K562 (cell line): ENCODE results near the gene KIFC3. TPM values are rescaled to one million over a fixed set of nuclear protein-coding genes. Genes with fewer than 3 reads are reported as not detected.
A peak's percentile ranks its signal among the peaks of the same experiment; 100 is the strongest.

ENCODE experiments used
- ARID1B ChIP-seq: fragments of 450-650 bp; IDR thresholded peaks from 2 replicates; pipeline ENCODE4 v1.6.1; 2016; ENCODE audit warnings: antibody characterized with exemption, mild to moderate bottlenecking, inconsistent platforms
- CBX1 ChIP-seq: sonication (generic); IDR thresholded peaks from 2 replicates; pipeline ENCODE4 v1.6.1; 2016; ENCODE audit warnings: antibody characterized with exemption, low read depth, mild to moderate bottlenecking
- HMGN3 ChIP-seq: IDR thresholded peaks from 2 replicates; pipeline ENCODE4 v1.6.1; 2011; ENCODE audit warnings: borderline replicate concordance, low read depth, mild to moderate bottlenecking, mixed read lengths, low read length; ENCODE audit not compliant: insufficient read length; ENCODE audit errors: extremely low read depth
- HNRNPK ChIP-seq: fragments of 200-400 bp; formaldehyde crosslinking; IDR thresholded peaks from one replicate; pipeline ENCODE4 v1.6.1; 2018; ENCODE audit warnings: mild to moderate bottlenecking, low read depth, low read length; ENCODE audit not compliant: poor library complexity, severe bottlenecking
- KAT7 ChIP-seq: sonication (generic); formaldehyde crosslinking; IDR thresholded peaks from 2 replicates; pipeline ENCODE4 v1.8.0; 2022; ENCODE audit warnings: missing genetic modification reagents, mild to moderate bottlenecking, borderline replicate concordance
- NFXL1 ChIP-seq: fragments of 450-650 bp; formaldehyde crosslinking; IDR thresholded peaks from 2 replicates; pipeline ENCODE4 v1.4.0; 2021; ENCODE audit warnings: mild to moderate bottlenecking
- RUNX1 ChIP-seq: sonication (generic); IDR thresholded peaks from 2 replicates; pipeline ENCODE4 v1.6.1; 2016; ENCODE audit warnings: antibody characterized with exemption, low read depth
- SNIP1 ChIP-seq: fragments of 450-650 bp; IDR thresholded peaks from 2 replicates; pipeline ENCODE4 v1.7.1; 2017; ENCODE audit warnings: low read depth, mild to moderate bottlenecking
- ZKSCAN8 ChIP-seq: fragments of 200-800 bp; sonication (Bioruptor generic); IDR thresholded peaks from 2 replicates; pipeline ENCODE4 v1.6.1; 2016; ENCODE audit warnings: missing genetic modification characterization, missing compliant biosample characterization
- polyA plus RNA-seq, 8 experiments: library from polyadenylated mRNA; depleted of rRNA in 4 of 8; stranded (reverse) in 5 of 8; unstranded in 3 of 8; fragments of >200 nt; fragmentation: Nextera tagmentation in 2 of 8; fragmentation: Illumina TruSeq in 1 of 8; extraction: Ambion mirVana in 2 of 8; extraction: Trizol in 1 of 8; gene quantifications; 2 replicates each; pipeline versions ENCODE4 v1.2.1 to v1.2.3, GENCODE V29; 2011 to 2014; ENCODE audit warnings: inconsistent platforms in 1 of 8, missing spikeins in 1 of 8
- total RNA-seq, 7 experiments: library from RNA; depleted of rRNA in 6 of 7; stranded (reverse); fragments of >200 nt in 6 of 7; fragmentation: Illumina TruSeq in 2 of 7; extraction: Trizol in 2 of 7; gene quantifications; 2 replicates each; pipeline versions ENCODE4 v1.2.1 to v1.2.3, GENCODE V29; 2011 to 2021; ENCODE audit warnings: low replicate concordance in 1 of 7
- TF ChIP-seq, protein P1 (sequence below): fragments of 450-650 bp; IDR thresholded peaks from 2 replicates; pipeline ENCODE4 v1.6.1; 2016; ENCODE audit warnings: low read depth
- TF ChIP-seq, protein P2 (sequence below): fragments of 250-450 bp; sonication (Bioruptor Pico); IDR thresholded peaks from 2 replicates; pipeline ENCODE4 v1.8.0; 2021; ENCODE audit warnings: borderline replicate concordance, mild to moderate bottlenecking, moderate library complexity; ENCODE audit not compliant: poor library complexity, severe bottlenecking
- TF ChIP-seq, protein P3 (sequence below): sonication (generic); formaldehyde crosslinking; IDR thresholded peaks from 2 replicates; pipeline ENCODE4 v1.4.0; 2020; ENCODE audit warnings: mild to moderate bottlenecking, missing genetic modification reagents
- TF ChIP-seq, protein P4 (sequence below): fragments of 450-650 bp; formaldehyde crosslinking; IDR thresholded peaks from 2 replicates; pipeline ENCODE4 v1.4.0; 2020; ENCODE audit warnings: mild to moderate bottlenecking, mixed read lengths

Gene KIFC3
- total and polyA plus RNA-seq, 9 of the 15 experiments (the other 6 are each of a cell fraction or from before 2014, with no cell fraction given), result 0.23 to 105 (median 26.2) TPM

DNA sequence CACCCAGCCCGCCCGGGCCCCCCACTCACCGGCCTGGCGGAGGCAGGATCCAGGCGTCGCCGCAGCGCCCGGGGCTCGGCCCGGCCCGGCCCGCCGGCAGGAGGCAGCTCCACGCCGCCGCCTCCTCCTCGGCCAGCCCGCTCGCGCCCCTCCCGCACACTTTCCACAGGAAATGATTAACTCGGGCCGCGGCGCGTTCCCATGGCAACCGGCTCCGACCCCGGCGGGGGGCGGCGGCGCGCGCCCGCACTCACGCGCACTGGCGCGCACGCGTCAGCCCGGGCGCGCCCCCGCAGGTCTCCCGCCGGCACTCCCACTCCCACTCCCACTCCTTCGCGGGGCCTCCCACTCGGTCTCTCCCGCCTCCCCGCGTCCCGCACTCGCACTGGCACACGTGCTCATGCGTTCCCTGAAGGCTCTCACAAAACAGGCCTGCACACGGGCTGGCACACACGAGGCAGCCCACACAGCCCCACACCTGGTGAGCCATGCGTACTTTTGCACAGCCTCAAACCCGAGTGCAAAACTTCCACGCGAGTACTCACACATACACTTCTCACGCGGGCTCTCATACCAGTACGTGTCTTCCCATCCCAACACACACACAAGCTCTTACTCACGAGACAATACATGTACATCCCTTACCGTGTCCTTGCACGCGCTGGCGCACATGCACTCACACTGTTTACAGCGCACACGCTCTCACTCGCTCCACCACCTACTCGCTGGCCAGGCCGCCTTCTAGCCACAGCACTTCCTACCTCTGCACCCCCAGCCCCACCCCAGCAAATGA is at the start of gene KIFC3 (continued):
- TF ChIP-seq, protein P1, sequence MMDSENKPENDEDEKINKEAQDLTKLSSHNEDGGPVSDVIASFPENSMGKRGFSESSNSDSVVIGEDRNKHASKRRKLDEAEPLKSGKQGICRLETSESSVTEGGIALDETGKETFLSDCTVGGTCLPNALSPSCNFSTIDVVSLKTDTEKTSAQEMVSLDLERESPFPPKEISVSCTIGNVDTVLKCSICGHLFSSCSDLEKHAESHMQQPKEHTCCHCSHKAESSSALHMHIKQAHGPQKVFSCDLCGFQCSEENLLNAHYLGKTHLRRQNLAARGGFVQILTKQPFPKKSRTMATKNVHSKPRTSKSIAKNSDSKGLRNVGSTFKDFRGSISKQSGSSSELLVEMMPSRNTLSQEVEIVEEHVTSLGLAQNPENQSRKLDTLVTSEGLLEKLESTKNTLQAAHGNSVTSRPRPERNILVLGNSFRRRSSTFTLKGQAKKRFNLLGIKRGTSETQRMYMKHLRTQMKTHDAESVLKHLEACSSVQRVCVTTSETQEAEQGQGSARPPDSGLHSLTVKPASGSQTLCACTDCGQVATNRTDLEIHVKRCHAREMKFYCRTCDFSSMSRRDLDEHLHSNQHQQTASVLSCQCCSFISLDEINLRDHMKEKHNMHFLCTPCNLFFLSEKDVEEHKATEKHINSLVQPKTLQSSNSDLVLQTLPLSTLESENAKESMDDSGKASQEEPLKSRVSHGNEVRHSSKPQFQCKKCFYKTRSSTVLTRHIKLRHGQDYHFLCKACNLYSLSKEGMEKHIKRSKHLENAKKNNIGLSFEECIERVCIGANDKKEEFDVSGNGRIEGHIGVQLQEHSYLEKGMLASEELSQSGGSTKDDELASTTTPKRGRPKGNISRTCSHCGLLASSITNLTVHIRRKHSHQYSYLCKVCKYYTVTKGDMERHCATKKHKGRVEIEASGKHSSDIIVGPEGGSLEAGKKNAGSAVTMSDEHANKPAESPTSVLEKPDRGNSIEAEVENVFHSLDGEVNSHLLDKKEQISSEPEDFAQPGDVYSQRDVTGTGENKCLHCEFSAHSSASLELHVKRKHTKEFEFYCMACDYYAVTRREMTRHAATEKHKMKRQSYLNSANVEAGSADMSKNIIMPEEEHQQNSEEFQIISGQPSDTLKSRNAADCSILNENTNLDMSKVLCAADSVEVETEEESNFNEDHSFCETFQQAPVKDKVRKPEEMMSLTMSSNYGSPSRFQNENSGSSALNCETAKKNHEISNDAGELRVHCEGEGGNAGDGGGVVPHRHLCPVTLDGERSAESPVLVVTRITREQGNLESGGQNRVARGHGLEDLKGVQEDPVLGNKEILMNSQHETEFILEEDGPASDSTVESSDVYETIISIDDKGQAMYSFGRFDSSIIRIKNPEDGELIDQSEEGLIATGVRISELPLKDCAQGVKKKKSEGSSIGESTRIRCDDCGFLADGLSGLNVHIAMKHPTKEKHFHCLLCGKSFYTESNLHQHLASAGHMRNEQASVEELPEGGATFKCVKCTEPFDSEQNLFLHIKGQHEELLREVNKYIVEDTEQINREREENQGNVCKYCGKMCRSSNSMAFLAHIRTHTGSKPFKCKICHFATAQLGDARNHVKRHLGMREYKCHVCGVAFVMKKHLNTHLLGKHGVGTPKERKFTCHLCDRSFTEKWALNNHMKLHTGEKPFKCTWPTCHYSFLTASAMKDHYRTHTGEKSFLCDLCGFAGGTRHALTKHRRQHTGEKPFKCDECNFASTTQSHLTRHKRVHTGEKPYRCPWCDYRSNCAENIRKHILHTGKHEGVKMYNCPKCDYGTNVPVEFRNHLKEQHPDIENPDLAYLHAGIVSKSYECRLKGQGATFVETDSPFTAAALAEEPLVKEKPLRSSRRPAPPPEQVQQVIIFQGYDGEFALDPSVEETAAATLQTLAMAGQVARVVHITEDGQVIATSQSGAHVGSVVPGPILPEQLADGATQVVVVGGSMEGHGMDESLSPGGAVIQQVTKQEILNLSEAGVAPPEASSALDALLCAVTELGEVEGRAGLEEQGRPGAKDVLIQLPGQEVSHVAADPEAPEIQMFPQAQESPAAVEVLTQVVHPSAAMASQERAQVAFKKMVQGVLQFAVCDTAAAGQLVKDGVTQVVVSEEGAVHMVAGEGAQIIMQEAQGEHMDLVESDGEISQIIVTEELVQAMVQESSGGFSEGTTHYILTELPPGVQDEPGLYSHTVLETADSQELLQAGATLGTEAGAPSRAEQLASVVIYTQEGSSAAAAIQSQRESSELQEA, result 0 out of 2 replicates have a peak, but pooled peaks have one; percentile 43
- TF ChIP-seq, protein P2, sequence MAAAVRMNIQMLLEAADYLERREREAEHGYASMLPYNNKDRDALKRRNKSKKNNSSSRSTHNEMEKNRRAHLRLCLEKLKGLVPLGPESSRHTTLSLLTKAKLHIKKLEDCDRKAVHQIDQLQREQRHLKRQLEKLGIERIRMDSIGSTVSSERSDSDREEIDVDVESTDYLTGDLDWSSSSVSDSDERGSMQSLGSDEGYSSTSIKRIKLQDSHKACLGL (CRISPR knock-in tag), result peak; percentile 31
- TF ChIP-seq RUNX1 (no peak), SNIP1 (no peak), HNRNPK (no peak), NFXL1 (CRISPR knock-in tag) (no peak), ARID1B (peak; percentile 39; the same call in 1 of the 2 replicates), KAT7 (CRISPR knock-in tag) (no peak), ZKSCAN8 (no peak), HMGN3 (peak; percentile 89), CBX1 (peak; percentile 82)
- TF ChIP-seq, protein P3, sequence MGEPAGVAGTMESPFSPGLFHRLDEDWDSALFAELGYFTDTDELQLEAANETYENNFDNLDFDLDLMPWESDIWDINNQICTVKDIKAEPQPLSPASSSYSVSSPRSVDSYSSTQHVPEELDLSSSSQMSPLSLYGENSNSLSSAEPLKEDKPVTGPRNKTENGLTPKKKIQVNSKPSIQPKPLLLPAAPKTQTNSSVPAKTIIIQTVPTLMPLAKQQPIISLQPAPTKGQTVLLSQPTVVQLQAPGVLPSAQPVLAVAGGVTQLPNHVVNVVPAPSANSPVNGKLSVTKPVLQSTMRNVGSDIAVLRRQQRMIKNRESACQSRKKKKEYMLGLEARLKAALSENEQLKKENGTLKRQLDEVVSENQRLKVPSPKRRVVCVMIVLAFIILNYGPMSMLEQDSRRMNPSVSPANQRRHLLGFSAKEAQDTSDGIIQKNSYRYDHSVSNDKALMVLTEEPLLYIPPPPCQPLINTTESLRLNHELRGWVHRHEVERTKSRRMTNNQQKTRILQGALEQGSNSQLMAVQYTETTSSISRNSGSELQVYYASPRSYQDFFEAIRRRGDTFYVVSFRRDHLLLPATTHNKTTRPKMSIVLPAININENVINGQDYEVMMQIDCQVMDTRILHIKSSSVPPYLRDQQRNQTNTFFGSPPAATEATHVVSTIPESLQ (CRISPR knock-in tag), result peak; percentile 87; the same call in 1 of the 2 replicates
- TF ChIP-seq, protein P4, sequence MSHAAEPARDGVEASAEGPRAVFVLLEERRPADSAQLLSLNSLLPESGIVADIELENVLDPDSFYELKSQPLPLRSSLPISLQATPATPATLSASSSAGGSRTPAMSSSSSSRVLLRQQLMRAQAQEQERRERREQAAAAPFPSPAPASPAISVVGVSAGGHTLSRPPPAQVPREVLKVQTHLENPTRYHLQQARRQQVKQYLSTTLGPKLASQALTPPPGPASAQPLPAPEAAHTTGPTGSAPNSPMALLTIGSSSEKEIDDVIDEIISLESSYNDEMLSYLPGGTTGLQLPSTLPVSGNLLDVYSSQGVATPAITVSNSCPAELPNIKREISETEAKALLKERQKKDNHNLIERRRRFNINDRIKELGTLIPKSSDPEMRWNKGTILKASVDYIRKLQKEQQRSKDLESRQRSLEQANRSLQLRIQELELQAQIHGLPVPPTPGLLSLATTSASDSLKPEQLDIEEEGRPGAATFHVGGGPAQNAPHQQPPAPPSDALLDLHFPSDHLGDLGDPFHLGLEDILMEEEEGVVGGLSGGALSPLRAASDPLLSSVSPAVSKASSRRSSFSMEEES, result no peak
